Measurements from ENCODE around the gene BRAT1. TPM values are rescaled to one million over a fixed set of nuclear protein-coding genes. Genes with fewer than 3 reads are reported as not detected.

Gene BRAT1
- total and polyA plus RNA-seq, 2 donors (not counting 1 experiment from before 2014, with no cell fraction given): 4.0 to 20.1 TPM

GRCh38 chr7:2494191-2495130 lies 60.9 kb downstream of the BRAT1 start:
- no peak overlapping the region for H3K4me2 ChIP-seq (ENCODE audit: extremely low read depth, insufficient read depth, low read length)

GRCh38 chr7:2493205-2494164 lies 61.8 kb downstream of the BRAT1 start:
- no peaks in the 10 kb centered on the region for H3K4me1 ChIP-seq (ENCODE audit: control insufficient read depth, extremely low read depth, insufficient read depth, low read length)
- H4K20me1 ChIP-seq (ENCODE audit: control insufficient read depth, extremely low read depth, insufficient read depth, low read length): no peaks in the 10 kb centered on the region
- H3K4me3 ChIP-seq (replicated peaks in 1 of 4; ENCODE audit: control extremely low read depth in 1 of 4, insufficient read depth in 1 of 4, low read depth in 3 of 4, low read length in 4 of 4): no peak overlapping the region
- no peak overlapping the region for H2AFZ ChIP-seq (ENCODE audit: low read length)
- H3K36me3 ChIP-seq (ENCODE audit: control insufficient read depth, insufficient read depth, low read length): no peaks in the 10 kb centered on the region
- H3K27me3 ChIP-seq (ENCODE audit: control insufficient read depth, insufficient read depth, low read length): peaks cover 9% of the 10 kb centered on the region
- TF ChIP-seq EZH2 (IDR thresholded peaks at IDR 0.05; ENCODE audit: low read length, missing control alignments): no peak
- TF ChIP-seq CTCF (conservative IDR thresholded peaks at IDR 0.05 in 1 of 2, IDR thresholded peaks at IDR 0.05 in 1 of 2; ENCODE audit: low read depth in 1 of 2, low read length in 2 of 2): no peak
- H3K4me2 ChIP-seq (ENCODE audit: extremely low read depth, insufficient read depth, low read length): no peak overlapping the region
- no peaks in the 10 kb centered on the region for H3K79me2 ChIP-seq (ENCODE audit: control insufficient read depth, insufficient read depth, low read length)
- no peaks in the 10 kb centered on the region for H3K9me3 ChIP-seq (ENCODE audit: control insufficient read depth, insufficient read depth, low read depth, low read length)
- peak in 1 of 2 donors; percentile 34 for DNase-seq (ENCODE audit: low read depth in 2 of 2)
- H3K27ac ChIP-seq (ENCODE audit: insufficient read depth, low read length): no peak overlapping the region
- no peak overlapping the region for H3K9ac ChIP-seq (ENCODE audit: insufficient read depth, low read length)

More at GRCh38 chr7:2494191-2495130, 60.9 kb downstream of the BRAT1 start:
- H3K79me2 ChIP-seq (ENCODE audit: control insufficient read depth, insufficient read depth, low read length): no peaks in the 10 kb centered on the region
- H4K20me1 ChIP-seq (ENCODE audit: control insufficient read depth, extremely low read depth, insufficient read depth, low read length): no peaks in the 10 kb centered on the region
- no peak overlapping the region for H2AFZ ChIP-seq (ENCODE audit: low read length)
- H3K9me3 ChIP-seq (ENCODE audit: control insufficient read depth, insufficient read depth, low read depth, low read length): no peaks in the 10 kb centered on the region
- no peak overlapping the region for H3K27ac ChIP-seq (ENCODE audit: insufficient read depth, low read length)
- no peak for TF ChIP-seq CTCF (conservative IDR thresholded peaks at IDR 0.05 in 1 of 2, IDR thresholded peaks at IDR 0.05 in 1 of 2; ENCODE audit: low read depth in 1 of 2, low read length in 2 of 2)
- no peak for TF ChIP-seq EZH2 (IDR thresholded peaks at IDR 0.05; ENCODE audit: low read length, missing control alignments)
- no peaks in the 10 kb centered on the region for H3K4me1 ChIP-seq (ENCODE audit: control insufficient read depth, extremely low read depth, insufficient read depth, low read length)
- no peaks in the 10 kb centered on the region for H3K36me3 ChIP-seq (ENCODE audit: control insufficient read depth, insufficient read depth, low read length)
- H3K9ac ChIP-seq (ENCODE audit: insufficient read depth, low read length): no peak overlapping the region
- H3K27me3 ChIP-seq (ENCODE audit: control insufficient read depth, insufficient read depth, low read length): peaks cover 9% of the 10 kb centered on the region
- no peak overlapping the region for H3K4me3 ChIP-seq (replicated peaks in 1 of 4; ENCODE audit: control extremely low read depth in 1 of 4, insufficient read depth in 1 of 4, low read depth in 3 of 4, low read length in 4 of 4)
- DNase-seq (ENCODE audit: low read depth in 2 of 2): no peak

- no peaks in the 10 kb centered on the region for H3K79me2 ChIP-seq (ENCODE audit: control insufficient read depth, insufficient read depth, low read length)
- no peaks in the 10 kb centered on the region for H3K36me3 ChIP-seq (ENCODE audit: control insufficient read depth, insufficient read depth, low read length)
- H3K4me1 ChIP-seq (ENCODE audit: control insufficient read depth, extremely low read depth, insufficient read depth, low read length): peaks cover 8% of the 10 kb centered on the region
- TF ChIP-seq CTCF (conservative IDR thresholded peaks at IDR 0.05 in 1 of 2, IDR thresholded peaks at IDR 0.05 in 1 of 2; ENCODE audit: low read depth in 1 of 2, low read length in 2 of 2): no peak
- TF ChIP-seq EZH2 (IDR thresholded peaks at IDR 0.05; ENCODE audit: low read length, missing control alignments): no peak
- H3K4me2 ChIP-seq (ENCODE audit: extremely low read depth, insufficient read depth, low read length): no peak overlapping the region
- H4K20me1 ChIP-seq (ENCODE audit: control insufficient read depth, extremely low read depth, insufficient read depth, low read length): no peaks in the 10 kb centered on the region
- H3K27me3 ChIP-seq (ENCODE audit: control insufficient read depth, insufficient read depth, low read length): peaks cover 4% of the 10 kb centered on the region
- no peak overlapping the region for H3K27ac ChIP-seq (ENCODE audit: insufficient read depth, low read length)
- H3K4me3 ChIP-seq (replicated peaks in 1 of 4; ENCODE audit: control extremely low read depth in 1 of 4, insufficient read depth in 1 of 4, low read depth in 3 of 4, low read length in 4 of 4): no peak overlapping the region
- no peaks in the 10 kb centered on the region for H3K9me3 ChIP-seq (ENCODE audit: control insufficient read depth, insufficient read depth, low read depth, low read length)
- H3K9ac ChIP-seq (ENCODE audit: insufficient read depth, low read length): no peak overlapping the region
- DNase-seq (ENCODE audit: low read depth in 2 of 2): no peak
- no peak overlapping the region for H2AFZ ChIP-seq (ENCODE audit: low read length)
These were observed 63.3 kb downstream of the BRAT1 start for GRCh38 chr7:2492038-2492437.

Measured in fibroblast of lung (primary cell).